Measurements from ENCODE around the gene CHCHD3. TPM values are rescaled to one million over a fixed set of nuclear protein-coding genes. Genes with fewer than 3 reads are reported as not detected.

CHCHD3 gene
- total RNA-seq, 1 donor from 2014 or later, result 113 TPM

- DNase-seq (ENCODE audit: low read depth), result peak; percentile 43
Observed at GRCh38 chr7:132776048-132776620, 305.8 kb downstream of the CHCHD3 start.

- DNase-seq (ENCODE audit: low read depth), result no peak
Observed at GRCh38 chr7:132773527-132773956, 308.3 kb downstream of the CHCHD3 start.

DNA sequence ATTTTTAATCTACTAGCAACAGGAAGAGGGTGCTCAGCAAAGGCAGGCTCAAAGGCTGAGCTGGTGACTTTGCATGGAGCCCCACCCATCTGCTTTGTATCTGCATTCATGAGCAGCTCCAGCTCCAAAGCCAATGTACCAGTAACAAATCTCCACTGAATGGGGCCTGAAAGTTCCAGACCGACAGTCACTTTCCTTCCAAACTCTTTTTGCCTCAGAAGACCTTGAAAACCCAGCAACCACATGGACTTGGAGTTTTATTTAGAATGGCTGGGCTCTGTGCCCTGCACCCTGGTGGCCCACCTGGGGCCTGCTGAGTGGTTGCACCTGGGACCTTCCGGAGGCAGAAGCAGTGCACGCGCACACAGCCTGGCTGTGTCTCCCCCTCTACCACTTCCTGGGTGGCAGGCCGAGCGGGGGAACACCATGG lies 310.6 kb downstream of the CHCHD3 start:
- DNase-seq (ENCODE audit: low read depth), result no peak

GRCh38 chr7:132770055-132770454 lies 311.8 kb downstream of the CHCHD3 start:
- DNase-seq (ENCODE audit: low read depth), result no peak

DNA sequence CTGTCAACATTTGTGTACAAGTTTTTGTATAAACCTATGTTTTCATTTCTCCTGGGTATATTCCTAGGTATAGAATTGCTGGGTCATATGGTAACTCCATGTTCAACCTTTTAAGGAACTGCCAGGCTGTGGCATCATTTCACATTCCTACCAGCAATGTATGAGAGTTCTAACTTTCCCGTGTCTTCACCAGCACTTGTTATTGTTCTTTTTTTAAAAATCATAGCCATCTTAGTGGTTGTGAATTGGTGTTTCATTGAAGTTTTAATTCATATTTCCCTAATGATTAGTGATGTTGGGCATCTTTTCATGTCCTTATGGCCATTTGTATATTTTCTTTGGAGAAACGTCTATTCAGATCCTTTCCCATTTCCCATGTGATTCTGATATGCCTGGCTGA lies 312.6 kb downstream of the CHCHD3 start:
- DNase-seq (ENCODE audit: low read depth), result no peak

- DNase-seq (ENCODE audit: low read depth), result no peak
Observed at GRCh38 chr7:132768099-132768498, 313.8 kb downstream of the CHCHD3 start.

- no peak for DNase-seq (ENCODE audit: low read depth)
Observed at GRCh38 chr7:132767378-132767777, 314.5 kb downstream of the CHCHD3 start.

DNA sequence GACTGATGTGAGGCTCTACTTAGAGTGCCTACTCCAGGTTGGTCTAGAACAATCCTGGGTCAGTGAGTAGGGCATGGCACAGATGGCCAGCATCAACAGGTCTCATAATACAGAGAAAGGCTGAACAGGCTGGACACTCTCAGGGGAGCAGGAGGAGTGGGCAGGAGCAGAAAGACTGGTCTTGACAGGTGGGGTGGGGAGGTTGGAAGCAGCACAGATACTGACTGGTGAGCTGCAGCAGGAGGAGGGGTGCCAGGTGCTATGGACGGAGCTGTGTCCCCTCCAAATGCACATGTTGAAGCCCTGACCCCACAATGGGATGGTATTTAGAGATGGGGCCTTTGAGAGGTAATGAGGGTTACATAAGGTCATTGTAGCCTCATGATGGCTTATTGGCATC lies 315.2 kb downstream of the CHCHD3 start:
- no peak for DNase-seq (ENCODE audit: low read depth)

- DNase-seq (ENCODE audit: low read depth), result no peak
Observed at GRCh38 chr7:132765861-132766260, 316.0 kb downstream of the CHCHD3 start.

GRCh38 chr7:132764762-132765161 lies 317.1 kb downstream of the CHCHD3 start:
- DNase-seq (ENCODE audit: low read depth), result no peak

GRCh38 chr7:132760866-132761265 lies 321.0 kb downstream of the CHCHD3 start:
- DNase-seq (ENCODE audit: low read depth), result no peak

DNA sequence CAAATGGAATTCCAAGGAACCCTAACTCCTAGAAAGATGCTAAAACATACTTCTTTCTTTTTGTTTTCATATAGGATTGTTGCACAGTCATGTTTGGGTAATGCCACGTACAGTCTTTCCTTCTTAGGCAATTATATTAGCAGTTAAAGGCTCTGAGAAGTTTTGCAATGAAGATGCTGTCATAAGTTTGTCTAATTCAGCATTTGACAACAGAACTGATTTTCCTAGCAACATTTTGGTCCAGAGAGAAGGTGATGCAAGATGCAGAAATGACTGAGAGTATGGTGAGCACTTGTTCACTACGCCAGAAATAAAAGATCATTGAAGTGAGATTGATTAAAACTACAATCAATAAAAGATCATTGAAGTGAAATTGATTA lies 321.7 kb downstream of the CHCHD3 start:
- no peak for DNase-seq (ENCODE audit: low read depth)

- DNase-seq (ENCODE audit: low read depth), result no peak
Observed at GRCh38 chr7:132759482-132760243, 322.2 kb downstream of the CHCHD3 start.

DNA sequence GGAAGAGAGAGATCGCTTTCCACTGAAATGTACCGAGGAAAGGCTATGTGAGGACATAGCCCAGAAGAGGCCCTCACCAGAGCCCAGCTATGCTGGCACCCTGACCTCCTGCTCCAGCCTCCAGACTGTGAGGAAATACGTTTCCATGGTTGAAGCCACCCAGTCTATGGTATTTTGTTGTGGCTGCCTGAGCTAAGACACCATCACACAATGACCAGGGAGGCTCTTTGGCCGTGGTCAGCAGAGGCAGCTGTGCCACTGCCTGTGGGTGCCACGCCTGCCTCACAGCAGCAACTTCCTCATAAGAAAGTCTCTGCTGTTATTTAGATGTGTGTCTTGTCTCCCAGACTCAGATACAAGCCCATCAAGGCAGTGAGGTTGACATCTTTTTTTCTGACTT lies 322.9 kb downstream of the CHCHD3 start:
- DNase-seq (ENCODE audit: low read depth), result no peak

DNA sequence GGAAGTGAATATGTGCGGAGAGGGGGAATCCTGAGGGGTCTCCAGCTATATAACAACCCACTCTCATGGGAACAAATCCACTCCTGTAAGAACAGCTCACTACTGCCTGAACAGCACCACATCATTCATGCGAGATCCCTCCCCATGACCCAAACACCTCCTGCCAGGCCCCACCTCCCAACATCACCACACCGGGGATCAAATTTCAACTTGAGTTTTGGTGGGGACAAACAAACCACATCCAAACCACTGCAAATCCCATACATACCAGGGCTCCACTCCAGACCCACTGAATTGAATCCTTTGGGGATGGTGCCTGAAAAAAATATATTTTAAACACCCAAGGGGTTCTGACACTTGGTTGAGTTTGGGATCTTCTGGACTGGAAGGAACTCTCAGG lies 324.1 kb downstream of the CHCHD3 start:
- DNase-seq (ENCODE audit: low read depth), result no peak

GRCh38 chr7:132756484-132756990 lies 325.4 kb downstream of the CHCHD3 start:
- no peak for DNase-seq (ENCODE audit: low read depth)

GRCh38 chr7:132755538-132756483 lies 326.1 kb downstream of the CHCHD3 start:
- DNase-seq (ENCODE audit: low read depth), result no peak

DNA sequence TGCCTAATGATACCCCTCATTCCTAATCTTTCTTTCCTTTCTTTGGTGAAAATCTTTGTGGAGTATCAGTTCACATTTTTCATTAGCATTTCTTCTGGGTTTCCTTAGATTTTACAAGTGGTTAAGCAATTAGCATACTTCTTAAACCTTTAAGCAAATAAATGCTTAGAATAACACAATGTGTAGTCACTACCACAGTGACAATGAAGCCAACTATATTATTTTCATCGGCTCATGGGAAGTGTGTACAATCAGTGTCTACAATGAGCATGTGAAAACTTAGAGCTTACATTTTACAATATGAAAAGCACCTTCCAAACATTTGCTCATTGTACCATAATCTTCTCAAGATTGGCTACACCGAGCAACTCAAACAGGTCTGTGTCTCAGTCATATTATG lies 329.5 kb downstream of the CHCHD3 start:
- no peak for DNase-seq (ENCODE audit: low read depth)

DNA sequence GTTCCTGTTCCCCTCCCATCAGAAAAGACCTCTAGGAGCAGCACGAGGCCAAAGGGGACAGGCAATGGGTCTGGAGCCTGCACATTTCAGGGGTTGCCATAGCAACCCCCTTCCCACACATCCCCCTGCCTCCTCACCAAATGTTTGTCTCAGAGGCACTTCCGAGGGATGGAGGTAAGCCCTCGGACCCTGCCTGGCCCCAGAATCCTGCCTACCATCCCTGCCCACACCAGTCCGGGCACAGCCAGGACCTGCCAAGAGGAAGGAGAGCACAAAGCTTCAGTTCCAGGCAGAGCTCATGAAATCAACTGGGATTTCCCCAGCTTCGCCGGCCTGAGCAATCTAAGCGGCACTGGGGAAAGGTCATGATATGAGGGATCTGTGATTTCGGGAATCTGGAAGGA lies 330.6 kb downstream of the CHCHD3 start:
- DNase-seq (ENCODE audit: low read depth), result no peak

GRCh38 chr7:132750530-132751217 lies 331.2 kb downstream of the CHCHD3 start:
- DNase-seq (ENCODE audit: low read depth), result peak; percentile 50

GRCh38 chr7:132750096-132750495 lies 331.8 kb downstream of the CHCHD3 start:
- no peak for DNase-seq (ENCODE audit: low read depth)

GRCh38 chr7:132745510-132745909 lies 336.4 kb downstream of the CHCHD3 start:
- no peak for DNase-seq (ENCODE audit: low read depth)
